ENCODE measurements around the gene NMNAT2. TPM values are rescaled to one million over a fixed set of nuclear protein-coding genes. Genes with fewer than 3 reads are reported as not detected.
"Not testable (repeated sequence)": the region's sequence is repeated elsewhere in the genome, so short reads cannot be mapped to it uniquely, and the experiment has no call there.

NMNAT2 gene
- total and polyA plus RNA-seq, 7 donors = under 0.01 to 5.5 (median 3.6) TPM

- Histone ChIP-seq H3K27ac (no peak overlapping the region), H3K36me3 (no peaks in the 10 kb centered on the region), H3K9me3 (no peaks in the 10 kb centered on the region), H3K27me3 (no peaks in the 10 kb centered on the region), H3K4me3 (no peak overlapping the region), H3K4me1 (no peaks in the 10 kb centered on the region)
- 78 to 81% methylated on average over 2 of the region's 2 CpGs for WGBS, 2 donors
- intact Hi-C loops (cut with DNase I) = no loop called here
- TF ChIP-seq CTCF (IDR thresholded peaks at IDR 0.05) = no peak
- no peak for TF ChIP-seq POLR2A (IDR thresholded peaks at IDR 0.05)
- TF ChIP-seq POLR2AphosphoS5 (IDR thresholded peaks at IDR 0.05) = no peak
- TF ChIP-seq EP300 (IDR thresholded peaks at IDR 0.05) = no peak
- DNase-seq = no peak
These were observed 10.7 kb downstream of the NMNAT2 start for GRCh38 chr1:183407474-183407873.

- TF ChIP-seq POLR2A (IDR thresholded peaks at IDR 0.05) = no peak
- TF ChIP-seq CTCF (IDR thresholded peaks at IDR 0.05) = no peak
- TF ChIP-seq EP300 (IDR thresholded peaks at IDR 0.05) = no peak
- no peak for TF ChIP-seq POLR2AphosphoS5 (IDR thresholded peaks at IDR 0.05)
- H3K27me3 ChIP-seq = no peaks in the 10 kb centered on the region
- H3K4me1 ChIP-seq = no peaks in the 10 kb centered on the region
- no peaks in the 10 kb centered on the region for H3K9me3 ChIP-seq
- no peak overlapping the region for H3K27ac ChIP-seq
- no peak for DNase-seq
- no peaks in the 10 kb centered on the region for H3K36me3 ChIP-seq
- intact Hi-C loops (cut with DNase I) = no loop called here
- no peak overlapping the region for H3K4me3 ChIP-seq
- 48 to 77% methylated on average over 2 of the region's 2 CpGs for WGBS, 2 donors
These were observed 13.7 kb downstream of the NMNAT2 start for GRCh38 chr1:183404476-183404875.

GRCh38 chr1:183403498-183403897 lies 14.7 kb downstream of the NMNAT2 start:
- 43 to 54% methylated on average over 3 of the region's 3 CpGs for WGBS, 2 donors
- intact Hi-C loops (cut with DNase I) = no loop called here

GRCh38 chr1:183401565-183401964 lies 16.6 kb downstream of the NMNAT2 start:
- H3K4me1 ChIP-seq; H3K27ac ChIP-seq; H3K36me3 ChIP-seq; H3K4me3 ChIP-seq; H3K9me3 ChIP-seq; H3K27me3 ChIP-seq; intact Hi-C loops (cut with DNase I); DNase-seq: not testable (repeated sequence)
- 55 to 58% methylated on average over 1 of the region's 1 CpG for WGBS, 2 donors

More at GRCh38 chr1:183403498-183403897, 14.7 kb downstream of the NMNAT2 start:
- no peak overlapping the region for H3K4me3 ChIP-seq
- no peaks in the 10 kb centered on the region for H3K27me3 ChIP-seq
- H3K9me3 ChIP-seq = no peaks in the 10 kb centered on the region
- H3K4me1 ChIP-seq = no peaks in the 10 kb centered on the region
- no peak for DNase-seq
- TF ChIP-seq CTCF (IDR thresholded peaks at IDR 0.05) = no peak
- TF ChIP-seq POLR2A (IDR thresholded peaks at IDR 0.05) = no peak
- TF ChIP-seq EP300 (IDR thresholded peaks at IDR 0.05) = no peak
- TF ChIP-seq POLR2AphosphoS5 (IDR thresholded peaks at IDR 0.05) = no peak
- H3K36me3 ChIP-seq = no peaks in the 10 kb centered on the region
- H3K27ac ChIP-seq = no peak overlapping the region

GRCh38 chr1:183394435-183394834 lies 23.7 kb downstream of the NMNAT2 start:
- H3K27me3 ChIP-seq = no peaks in the 10 kb centered on the region
- H3K4me1 ChIP-seq = peaks cover 0 to 7% (median 0%) of the 10 kb centered on the region in 4 donors
- DNase-seq = no peak
- H3K27ac ChIP-seq = no peak overlapping the region
- TF ChIP-seq POLR2AphosphoS5 (IDR thresholded peaks at IDR 0.05) (no peak), POLR2A (IDR thresholded peaks at IDR 0.05) (no peak), EP300 (IDR thresholded peaks at IDR 0.05) (no peak), CTCF (IDR thresholded peaks at IDR 0.05) (no peak)
- no peaks in the 10 kb centered on the region for H3K9me3 ChIP-seq
- no peak overlapping the region for H3K4me3 ChIP-seq
- no peaks in the 10 kb centered on the region for H3K36me3 ChIP-seq
- intact Hi-C loops (cut with DNase I) = no loop called here
- WGBS, 2 donors = 85 to 91% methylated on average over 2 of the region's 2 CpGs
